Measurements from ENCODE around the gene ERC1. TPM values are rescaled to one million over a fixed set of nuclear protein-coding genes. Genes with fewer than 3 reads are reported as not detected.

Gene ERC1
- total and polyA plus RNA-seq, 4 donors = 7.4 to 78.2 (median 39.8) TPM

- no peak for DNase-seq
- no peak overlapping the region for H3K9ac ChIP-seq (ENCODE audit: insufficient read depth in 1 of 2, low read length in 2 of 2)
- H3K27ac ChIP-seq (ENCODE audit: low read depth in 1 of 2, low read length in 1 of 2) = no peak overlapping the region
- ATAC-seq (ENCODE audit: insufficient read depth, low FRiP score) = no peak
- no peaks in the 10 kb centered on the region for H3K36me3 ChIP-seq (ENCODE audit: control insufficient read depth in 4 of 4, insufficient read depth in 4 of 4, low read length in 4 of 4)
- H3K4me1 ChIP-seq (ENCODE audit: control insufficient read depth in 5 of 5, insufficient read depth in 5 of 5, low read length in 5 of 5) = peaks cover 0 to 10% (median 3%) of the 10 kb centered on the region in 5 donors
- H3K9me3 ChIP-seq (ENCODE audit: control insufficient read depth in 4 of 4, insufficient read depth in 3 of 4, low read length in 3 of 4) = no peaks in the 10 kb centered on the region
- no peak overlapping the region for H3K4me3 ChIP-seq
- TF ChIP-seq, protein P1, sequence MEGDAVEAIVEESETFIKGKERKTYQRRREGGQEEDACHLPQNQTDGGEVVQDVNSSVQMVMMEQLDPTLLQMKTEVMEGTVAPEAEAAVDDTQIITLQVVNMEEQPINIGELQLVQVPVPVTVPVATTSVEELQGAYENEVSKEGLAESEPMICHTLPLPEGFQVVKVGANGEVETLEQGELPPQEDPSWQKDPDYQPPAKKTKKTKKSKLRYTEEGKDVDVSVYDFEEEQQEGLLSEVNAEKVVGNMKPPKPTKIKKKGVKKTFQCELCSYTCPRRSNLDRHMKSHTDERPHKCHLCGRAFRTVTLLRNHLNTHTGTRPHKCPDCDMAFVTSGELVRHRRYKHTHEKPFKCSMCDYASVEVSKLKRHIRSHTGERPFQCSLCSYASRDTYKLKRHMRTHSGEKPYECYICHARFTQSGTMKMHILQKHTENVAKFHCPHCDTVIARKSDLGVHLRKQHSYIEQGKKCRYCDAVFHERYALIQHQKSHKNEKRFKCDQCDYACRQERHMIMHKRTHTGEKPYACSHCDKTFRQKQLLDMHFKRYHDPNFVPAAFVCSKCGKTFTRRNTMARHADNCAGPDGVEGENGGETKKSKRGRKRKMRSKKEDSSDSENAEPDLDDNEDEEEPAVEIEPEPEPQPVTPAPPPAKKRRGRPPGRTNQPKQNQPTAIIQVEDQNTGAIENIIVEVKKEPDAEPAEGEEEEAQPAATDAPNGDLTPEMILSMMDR (IDR thresholded peaks at IDR 0.05; ENCODE audit: control extremely low read depth, extremely low read depth) = no peak
- WGBS, 2 donors = 91 to 96% methylated on average over 1 of the region's 1 CpG
- H3K27me3 ChIP-seq (ENCODE audit: control insufficient read depth in 3 of 3, insufficient read depth in 3 of 3, low read length in 2 of 3) = no peaks in the 10 kb centered on the region
Observed at GRCh38 chr12:1044696-1045095, 53.7 kb downstream of the ERC1 start.

DNA sequence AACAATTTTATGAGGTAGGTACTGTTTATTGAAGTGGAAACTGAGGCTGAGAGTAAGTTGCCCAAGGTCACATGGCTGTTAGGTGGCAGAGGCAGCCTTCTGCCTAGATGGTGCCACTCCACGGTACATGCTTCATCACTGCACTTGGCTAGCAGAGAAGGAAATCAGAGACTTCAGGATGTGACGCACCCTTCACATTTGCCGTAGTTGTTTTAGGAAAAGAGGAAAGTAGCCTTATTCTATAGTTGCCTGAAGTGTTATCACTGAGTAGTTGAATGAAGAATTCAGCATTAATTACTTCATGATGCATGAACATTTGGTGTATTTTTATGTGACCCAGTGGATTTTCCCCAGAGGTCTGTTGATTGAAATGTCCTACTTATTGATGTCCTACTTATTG lies 55.7 kb downstream of the ERC1 start:
- no peak overlapping the region for H3K27ac ChIP-seq (ENCODE audit: low read depth in 1 of 2, low read length in 1 of 2)
- WGBS, 2 donors = 45 to 58% methylated on average over 3 of the region's 3 CpGs
- no peak for DNase-seq

DNA sequence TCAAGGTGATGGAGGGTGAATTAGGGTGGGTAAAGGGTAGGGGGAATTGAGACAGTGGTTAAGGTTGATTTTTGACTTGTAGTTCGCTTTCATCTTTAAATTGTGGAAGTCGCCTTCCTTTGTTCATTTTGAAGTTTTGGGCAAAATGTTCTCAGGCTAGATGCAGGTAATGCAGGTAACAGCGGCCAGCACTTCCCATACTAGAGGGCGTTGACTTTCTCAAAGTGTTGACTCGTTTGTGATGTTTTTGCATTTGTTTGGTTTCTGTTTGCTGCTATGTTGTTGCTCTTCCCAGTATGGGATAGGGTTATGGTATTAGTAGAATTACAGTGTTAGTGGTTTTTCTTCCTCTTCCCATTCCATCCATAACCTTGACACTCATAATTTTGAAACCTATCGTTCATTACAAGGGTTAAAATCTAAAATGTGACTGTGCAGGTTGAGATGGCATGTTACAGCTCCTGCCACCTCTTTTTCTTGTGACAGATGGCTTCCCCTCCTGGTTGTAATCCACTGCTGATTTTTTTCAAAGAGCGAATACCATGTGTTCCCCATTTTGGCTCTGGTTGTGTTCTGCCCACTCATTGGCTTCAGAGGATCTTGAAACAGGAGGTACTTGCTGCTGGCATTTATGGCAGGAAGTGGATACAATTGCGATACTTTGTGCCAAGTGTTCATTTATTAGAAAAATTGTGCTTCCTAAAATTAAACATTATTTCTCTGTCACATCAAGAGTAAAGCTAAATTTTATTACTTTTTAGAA lies 57.1 kb downstream of the ERC1 start:
- H3K4me1 ChIP-seq (ENCODE audit: control insufficient read depth in 5 of 5, insufficient read depth in 5 of 5, low read length in 5 of 5) = peaks cover 0 to 10% (median 5%) of the 10 kb centered on the region in 5 donors
- H3K36me3 ChIP-seq (ENCODE audit: control insufficient read depth in 4 of 4, insufficient read depth in 4 of 4, low read length in 4 of 4) = peaks cover 0 to 1% (median 0%) of the 10 kb centered on the region in 4 donors
- no peaks in the 10 kb centered on the region for H3K9me3 ChIP-seq (ENCODE audit: control insufficient read depth in 4 of 4, insufficient read depth in 3 of 4, low read length in 3 of 4)
- H3K27me3 ChIP-seq (ENCODE audit: control insufficient read depth in 3 of 3, insufficient read depth in 3 of 3, low read length in 2 of 3) = no peaks in the 10 kb centered on the region
- no peak overlapping the region for H3K27ac ChIP-seq (ENCODE audit: low read depth in 1 of 2, low read length in 1 of 2)
- TF ChIP-seq, protein P1 (IDR thresholded peaks at IDR 0.05; ENCODE audit: control extremely low read depth, extremely low read depth) = no peak
- H3K4me3 ChIP-seq = no peak overlapping the region
- 52 to 70% methylated on average over 8 of the region's 8 CpGs for WGBS, 2 donors
- ATAC-seq (ENCODE audit: insufficient read depth, low FRiP score) = no peak
- H3K9ac ChIP-seq (ENCODE audit: insufficient read depth in 1 of 2, low read length in 2 of 2) = no peak overlapping the region
- DNase-seq = peak in 1 of 3 donors; percentile 13

More for the DNA sequence above, 55.7 kb downstream of the ERC1 start:
- Histone ChIP-seq H3K36me3 (ENCODE audit: control insufficient read depth in 4 of 4, insufficient read depth in 4 of 4, low read length in 4 of 4) (peaks cover 0 to 1% (median 0%) of the 10 kb centered on the region in 4 donors), H3K9me3 (ENCODE audit: control insufficient read depth in 4 of 4, insufficient read depth in 3 of 4, low read length in 3 of 4) (no peaks in the 10 kb centered on the region), H3K4me1 (ENCODE audit: control insufficient read depth in 5 of 5, insufficient read depth in 5 of 5, low read length in 5 of 5) (peaks cover 0 to 10% (median 5%) of the 10 kb centered on the region in 5 donors), H3K4me3 (no peak overlapping the region), H3K9ac (ENCODE audit: insufficient read depth in 1 of 2, low read length in 2 of 2) (no peak overlapping the region), H3K27me3 (ENCODE audit: control insufficient read depth in 3 of 3, insufficient read depth in 3 of 3, low read length in 2 of 3) (no peaks in the 10 kb centered on the region)
- no peak for ATAC-seq (ENCODE audit: insufficient read depth, low FRiP score)
- TF ChIP-seq, protein P1 (IDR thresholded peaks at IDR 0.05; ENCODE audit: control extremely low read depth, extremely low read depth) = no peak

Measured in lung (tissue), 12 donors.